HG03280 (cell line): ENCODE results near the gene APLN.

Source experiments
- ATAC-seq: cut with Tn5 transposase; IDR thresholded peaks from one replicate; pipeline ENCODE4 v1.9.1; 2021; ENCODE audit warnings: mild to moderate bottlenecking, moderate library complexity; ENCODE audit not compliant: unreplicated experiment

The APLN gene

DNA sequence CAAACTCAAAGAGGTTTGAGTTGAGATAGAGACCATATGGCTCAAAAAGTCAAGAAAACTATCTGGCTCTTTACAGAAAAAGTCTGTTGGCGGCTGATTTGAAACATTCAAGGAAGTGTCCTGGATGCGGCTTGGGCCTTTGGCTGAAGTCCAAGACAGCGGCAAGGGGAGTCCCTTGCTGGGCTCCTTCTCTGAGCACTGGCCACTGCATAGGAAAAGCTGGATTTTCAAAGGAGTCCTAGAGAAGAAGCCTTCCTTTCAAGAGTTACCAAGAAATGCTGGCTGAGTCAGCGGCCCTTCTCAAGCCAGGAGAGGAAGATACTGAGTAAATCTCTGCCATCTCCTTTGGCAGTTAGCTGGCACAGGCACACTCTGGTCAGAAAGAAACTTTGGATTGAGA, 12.1 kb downstream of the APLN start:
- no peak for ATAC-seq

DNA sequence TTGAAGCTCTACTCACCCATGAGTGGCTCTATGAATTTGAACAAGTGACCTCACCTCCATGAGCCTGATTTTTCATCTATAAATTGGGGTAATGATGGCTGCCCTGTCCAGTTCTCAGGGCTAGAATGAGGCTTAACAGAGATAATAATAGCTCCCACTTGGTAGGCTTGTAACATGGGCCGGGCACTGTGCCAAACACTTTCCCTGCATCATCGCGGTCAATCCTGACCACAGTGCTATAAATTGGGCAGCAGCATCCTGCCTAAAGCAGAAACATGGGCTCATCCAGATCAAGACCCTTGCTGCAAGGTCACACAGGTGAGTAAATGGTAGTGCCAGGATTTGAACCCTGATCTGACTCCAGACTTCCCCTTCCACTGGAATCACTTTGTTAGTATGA, 12.8 kb downstream of the APLN start:
- ATAC-seq: no peak

DNA sequence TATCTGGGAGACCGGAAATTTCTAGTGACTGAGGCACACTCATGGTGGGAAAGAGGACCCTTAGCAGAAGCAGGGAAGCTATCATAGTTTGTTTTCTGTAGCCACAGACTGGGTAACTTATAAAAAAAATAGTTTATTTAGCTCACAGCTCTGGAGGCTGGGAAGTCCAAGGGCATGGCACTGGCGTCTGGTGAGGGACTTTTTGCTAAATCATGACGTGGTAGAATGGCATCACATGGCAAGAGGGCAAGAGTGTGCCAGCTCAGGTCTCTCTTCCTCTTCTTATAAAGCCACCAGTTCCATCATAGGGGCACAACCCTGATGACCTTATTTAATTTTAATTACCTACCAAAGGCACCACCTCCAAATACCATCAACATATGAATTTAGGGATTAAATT, 13.3 kb downstream of the APLN start:
- no peak for ATAC-seq

DNA sequence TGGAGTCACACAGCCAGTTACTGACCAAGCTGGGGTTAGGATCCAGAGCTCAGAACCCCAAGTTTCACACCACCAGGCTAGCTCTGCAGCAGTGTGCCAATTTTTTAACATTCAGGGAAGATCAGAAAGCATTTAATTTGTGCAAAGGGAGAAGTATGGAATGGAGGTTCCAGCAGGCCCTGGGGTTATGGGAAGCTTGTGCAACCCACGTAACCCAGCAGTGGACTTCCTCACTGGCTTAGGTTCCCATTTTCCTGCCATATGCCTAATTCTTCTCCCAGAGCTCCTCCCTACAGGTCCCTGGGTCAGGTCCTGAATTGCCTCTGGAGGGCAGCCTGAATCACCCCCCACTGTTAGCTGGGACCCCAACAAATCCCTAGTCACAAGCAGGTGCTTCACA, 14.0 kb downstream of the APLN start:
- ATAC-seq: no peak

DNA sequence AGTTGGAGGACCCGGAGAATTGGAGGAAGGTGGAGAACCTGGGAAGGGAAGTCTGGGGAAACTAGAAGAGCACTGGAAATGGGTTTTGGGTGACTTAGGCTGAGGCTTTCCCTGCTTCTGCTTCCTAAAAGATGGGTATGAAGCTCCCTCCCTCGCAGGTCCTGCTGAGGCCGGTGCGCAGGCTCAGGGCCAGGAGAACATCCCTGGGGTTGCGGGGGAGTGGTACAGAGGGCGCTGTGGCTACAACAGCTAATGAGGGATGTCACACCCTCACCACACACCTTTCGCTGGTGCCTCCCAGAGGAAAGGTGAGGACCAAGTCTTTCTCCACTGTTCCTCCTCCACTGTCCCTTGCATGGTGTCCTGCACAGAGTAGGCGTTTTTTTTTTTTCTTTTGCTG, 15.8 kb downstream of the APLN start:
- no peak for ATAC-seq

DNA sequence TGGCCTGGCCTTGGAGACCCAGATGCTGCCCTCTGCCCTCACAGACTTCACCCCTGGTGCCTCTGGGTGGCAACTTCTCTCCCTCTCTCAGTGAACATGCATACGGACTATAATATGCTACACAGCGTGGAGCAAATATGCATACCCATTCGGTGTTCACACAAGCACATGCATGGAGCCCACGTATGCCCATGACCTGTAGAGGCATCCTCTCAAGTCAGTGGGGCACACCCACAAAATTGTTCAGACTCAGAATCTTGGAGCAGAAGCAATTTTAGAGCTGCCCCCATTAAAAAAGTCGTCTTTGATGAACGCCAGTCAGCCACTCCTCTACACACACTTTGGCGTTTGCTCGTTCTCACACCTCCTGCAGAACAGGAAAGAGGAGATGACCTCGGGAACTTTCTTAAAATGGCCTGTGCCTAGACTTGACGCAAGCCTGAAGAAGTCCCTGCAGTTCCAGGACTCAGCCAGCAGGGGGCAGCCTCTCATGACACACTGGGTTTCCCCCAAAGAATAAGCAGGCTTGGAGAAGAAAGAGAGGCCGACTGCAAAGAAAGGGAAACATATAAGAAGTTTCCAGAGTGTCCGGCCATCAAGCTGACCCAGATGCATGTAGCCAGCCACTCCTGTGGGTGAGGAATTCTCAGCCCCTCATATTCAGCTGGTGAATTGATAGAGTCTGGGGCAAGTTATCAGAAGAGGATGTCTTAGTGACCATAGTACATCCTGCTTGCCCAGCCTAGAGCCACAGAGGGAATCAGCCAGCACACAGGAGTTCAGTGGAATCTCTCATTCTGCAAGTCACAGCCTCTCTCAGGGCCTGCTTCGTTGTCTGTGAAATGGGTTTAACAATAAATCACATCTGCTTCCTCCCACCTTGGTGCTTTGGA, 17.3 kb downstream of the APLN start:
- ATAC-seq: no peak

DNA sequence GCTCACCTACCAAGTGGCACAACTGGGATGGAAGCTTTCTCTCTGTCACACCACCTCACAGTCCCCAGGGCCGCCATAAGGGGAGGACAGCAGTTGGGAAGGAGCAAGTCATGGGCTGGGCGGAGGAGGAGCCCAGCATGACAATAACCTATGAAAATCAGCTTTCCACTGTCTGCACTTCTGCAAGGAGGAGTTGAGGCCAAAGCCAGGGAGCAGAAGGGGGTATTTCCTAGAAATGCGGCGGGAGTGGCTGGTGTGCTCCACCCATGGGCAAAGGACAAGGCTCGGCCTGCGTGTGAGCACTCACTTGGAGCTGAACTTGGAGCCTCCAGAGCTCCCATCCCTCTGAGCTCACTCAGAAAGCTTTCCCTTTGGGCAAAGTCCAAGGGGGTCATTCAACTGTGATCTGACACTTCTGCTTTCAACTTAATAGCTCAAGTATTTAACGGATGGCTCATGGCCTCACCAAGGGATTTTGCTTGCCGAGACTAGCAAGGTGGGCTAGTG, 18.5 kb downstream of the APLN start:
- no peak for ATAC-seq

DNA sequence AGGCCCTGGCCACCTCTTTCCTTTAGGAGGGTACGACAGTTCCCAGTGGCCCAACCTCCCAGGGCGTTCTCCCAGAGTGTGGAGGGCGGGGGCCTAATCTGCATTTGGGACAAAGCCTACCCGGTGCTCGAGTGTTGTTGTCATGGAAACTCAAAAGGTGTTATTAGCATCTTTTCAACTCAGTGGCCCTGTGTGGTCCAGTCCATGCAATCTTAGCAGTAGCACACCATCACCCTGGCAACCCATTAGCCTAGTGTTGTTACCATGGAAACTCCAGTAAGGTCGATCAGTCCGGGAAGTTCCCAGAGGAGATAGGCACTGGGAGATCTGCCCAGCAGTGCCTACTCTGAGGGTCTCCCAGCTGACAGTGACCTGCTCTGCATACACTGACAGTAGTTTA, 20.2 kb downstream of the APLN start:
- no peak for ATAC-seq

DNA sequence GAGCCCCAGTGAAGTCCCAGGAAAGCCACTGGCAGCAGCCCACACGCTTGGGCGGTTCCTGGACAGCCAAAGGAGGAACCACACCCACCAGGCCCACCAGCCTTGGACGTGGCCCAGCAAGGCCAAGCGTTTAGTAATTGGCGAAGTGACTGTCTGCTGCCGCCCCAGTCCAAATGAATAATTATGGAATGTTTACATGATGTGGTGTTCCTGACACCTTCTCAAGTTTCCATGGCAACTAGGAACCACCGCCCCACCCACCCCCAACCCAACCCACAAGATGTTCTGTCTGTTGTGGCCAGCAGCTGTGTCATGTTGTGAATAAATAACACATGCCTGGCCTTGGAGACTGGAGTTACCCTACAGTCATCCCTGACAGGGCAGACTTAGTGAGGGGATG, 22.3 kb downstream of the APLN start:
- no peak for ATAC-seq

DNA sequence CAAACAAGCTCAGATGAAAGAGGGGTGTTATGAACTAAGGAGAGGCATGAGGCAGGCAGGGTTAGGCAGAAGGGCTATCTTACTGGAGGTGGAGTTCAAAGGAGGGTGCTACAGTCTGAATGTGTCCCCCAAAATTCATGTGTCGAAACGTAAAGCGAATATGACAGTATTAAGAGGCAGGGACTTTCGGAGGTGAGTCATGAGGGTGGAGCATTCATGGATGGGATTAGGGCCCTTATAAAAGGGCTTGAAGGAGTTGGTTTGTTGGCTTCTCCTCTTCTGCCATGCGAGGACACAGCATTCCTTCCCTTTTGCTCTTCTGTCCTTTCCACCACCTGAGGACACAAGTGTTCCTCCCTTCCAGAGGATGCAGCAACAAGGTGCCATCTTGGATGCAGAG, 22.9 kb downstream of the APLN start:
- no peak for ATAC-seq

DNA sequence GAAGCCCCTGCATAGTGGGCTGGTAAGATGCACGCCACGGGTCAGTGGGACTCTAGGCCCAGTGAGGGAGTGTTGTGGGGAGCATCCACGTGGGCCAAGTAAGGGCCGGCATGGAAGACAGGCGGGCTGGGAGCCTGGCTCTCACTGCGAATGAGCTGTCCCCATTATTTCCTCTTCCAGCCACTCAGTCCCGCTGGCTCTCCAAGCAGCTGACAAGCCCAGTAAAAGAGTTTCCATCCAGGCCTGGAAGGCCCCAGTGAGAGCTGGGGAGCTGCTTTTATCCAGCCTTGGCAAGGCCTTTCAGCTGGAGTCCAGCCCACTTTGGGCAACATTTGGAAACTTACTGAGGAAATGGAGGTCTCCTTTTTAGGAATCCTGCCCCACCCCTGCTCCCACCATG, 24.9 kb downstream of the APLN start:
- no peak for ATAC-seq

DNA sequence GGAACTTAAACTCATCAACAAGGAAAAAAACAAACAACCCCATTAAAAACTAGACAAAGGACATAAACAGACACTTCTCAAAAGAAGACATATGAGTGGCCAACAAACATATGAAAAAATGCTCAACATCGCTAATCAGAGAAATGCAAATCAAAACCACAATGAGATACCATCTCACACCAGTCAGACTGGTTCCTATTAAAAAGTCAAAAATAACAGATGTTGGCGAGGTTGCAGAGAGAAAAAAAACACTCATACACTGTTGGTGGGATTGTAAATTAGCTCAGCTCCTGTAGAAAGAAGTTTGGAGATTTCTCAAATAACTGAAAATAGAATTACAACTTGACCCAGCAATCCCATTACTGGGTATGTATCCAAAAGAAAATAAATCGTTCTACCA, 28.7 kb downstream of the APLN start:
- ATAC-seq: no peak

DNA sequence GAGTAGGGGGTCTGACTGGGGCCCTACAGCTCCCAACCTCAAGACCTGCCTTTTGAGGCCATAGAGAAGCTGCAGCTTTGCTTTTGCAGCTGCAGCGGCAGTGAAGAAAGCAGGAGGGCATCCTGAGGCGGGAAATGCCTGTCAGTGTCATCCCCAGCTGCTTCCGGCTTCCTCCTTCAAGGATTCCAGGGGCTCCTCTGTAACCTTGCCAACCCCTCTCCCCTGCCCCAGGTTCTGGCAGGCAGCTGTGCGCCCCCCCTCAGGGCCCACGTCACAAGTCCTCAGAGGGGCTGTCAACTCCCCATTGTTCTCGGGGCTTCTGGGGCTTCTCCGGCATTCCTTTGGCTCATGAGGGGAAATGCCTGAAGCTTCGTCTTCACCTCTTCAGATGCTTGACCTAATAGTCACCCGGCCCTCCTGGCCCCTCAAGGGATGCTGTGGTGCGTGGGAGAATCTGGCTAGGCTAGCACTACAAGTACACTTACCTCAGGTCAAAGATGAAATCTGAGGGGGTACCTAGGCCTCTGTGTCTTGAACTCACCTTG, 31.9 kb downstream of the APLN start:
- ATAC-seq: no peak

DNA sequence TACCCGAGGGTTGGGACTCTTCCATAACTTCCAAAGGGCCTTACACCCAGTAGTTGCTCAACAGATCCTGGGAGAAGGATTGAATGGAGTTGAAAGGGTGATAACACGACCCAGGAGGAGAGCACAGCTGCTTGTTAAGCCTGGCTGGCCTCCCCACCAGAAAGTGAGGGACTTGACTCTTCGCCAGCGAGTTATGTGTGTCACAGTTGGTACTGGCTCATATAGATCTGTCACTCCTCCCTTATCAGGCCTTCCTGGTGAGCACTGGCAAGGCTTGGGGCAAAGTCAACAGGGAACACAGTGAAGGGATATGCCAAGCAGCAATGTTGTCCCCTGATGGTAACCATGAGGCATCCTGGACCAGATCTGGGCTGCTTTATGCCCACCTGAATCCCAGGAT, 35.8 kb downstream of the APLN start:
- no peak for ATAC-seq

DNA sequence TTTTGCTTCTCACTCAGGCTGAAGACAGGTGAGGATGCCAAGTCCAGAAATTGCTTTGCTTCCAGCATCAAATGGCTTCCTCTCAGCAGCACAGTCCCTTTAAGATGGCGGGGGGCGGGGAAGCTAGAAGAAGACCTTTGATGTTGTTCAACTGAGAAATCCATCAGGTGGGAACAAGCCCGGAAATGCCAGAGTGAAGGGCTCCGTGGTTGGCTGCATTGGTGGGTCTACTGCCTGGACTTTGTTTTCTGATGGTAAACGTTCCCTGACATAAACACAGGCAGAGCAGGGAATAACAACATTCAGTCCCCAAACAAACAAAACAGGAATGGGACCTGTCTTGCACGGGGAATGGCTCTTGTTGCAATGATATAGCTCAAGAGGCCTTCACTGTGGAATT, 37.3 kb downstream of the APLN start:
- ATAC-seq: no peak

DNA sequence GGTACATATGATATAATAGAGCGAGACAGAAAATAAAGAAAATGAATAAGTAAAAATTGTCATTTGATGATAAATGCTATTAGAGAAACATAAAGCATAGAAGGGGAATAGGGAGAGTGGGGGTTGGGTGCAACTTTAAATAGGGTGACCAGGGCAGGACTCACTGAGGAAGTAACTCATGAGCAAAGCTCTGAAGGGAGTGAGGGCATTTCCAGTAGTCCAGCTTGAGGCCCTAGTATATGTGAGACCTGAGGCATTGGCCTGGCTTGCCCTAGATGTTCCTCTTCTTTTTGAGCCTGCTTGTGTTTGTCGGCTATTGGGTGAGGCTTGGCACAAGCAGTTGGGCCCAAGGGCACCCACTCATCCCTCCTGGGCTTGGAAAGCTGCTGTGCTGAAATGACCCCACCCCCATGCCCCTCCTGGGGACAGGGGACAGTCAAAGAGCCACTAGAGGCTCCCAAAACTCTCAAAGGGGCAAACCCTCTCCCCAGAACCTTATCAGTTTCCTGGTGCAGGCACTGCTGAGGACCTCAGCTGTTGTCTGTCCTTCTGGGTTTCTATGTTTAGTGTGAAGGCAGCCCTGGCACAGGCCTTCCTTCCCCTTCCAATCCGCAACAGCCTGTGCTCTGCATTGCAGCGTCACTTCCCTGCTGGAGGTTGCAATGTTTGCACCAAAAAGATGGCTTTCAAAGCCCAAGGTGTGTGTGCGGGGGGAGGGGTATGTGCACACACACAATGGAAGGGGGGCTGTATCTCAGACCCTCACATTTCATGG, 40.1 kb downstream of the APLN start:
- no peak for ATAC-seq

DNA sequence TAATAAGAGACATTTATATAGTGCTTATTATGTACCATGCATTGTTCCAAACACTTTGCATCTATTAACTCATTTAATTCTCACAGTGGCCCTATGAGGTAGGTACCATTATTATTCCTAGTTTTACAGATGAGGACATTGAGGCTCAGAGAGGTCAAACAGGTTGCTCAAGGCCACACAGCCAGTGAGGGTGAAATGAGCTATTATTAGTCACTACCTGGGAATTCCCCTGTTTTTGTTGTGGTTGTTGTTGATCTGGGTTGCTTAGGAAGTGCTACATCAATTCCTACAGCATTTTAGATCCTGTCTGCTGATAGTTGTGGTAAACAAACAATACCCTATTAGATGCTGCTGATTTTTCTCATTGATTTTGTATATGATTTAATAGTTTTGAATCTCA, 41.2 kb downstream of the APLN start:
- no peak for ATAC-seq

DNA sequence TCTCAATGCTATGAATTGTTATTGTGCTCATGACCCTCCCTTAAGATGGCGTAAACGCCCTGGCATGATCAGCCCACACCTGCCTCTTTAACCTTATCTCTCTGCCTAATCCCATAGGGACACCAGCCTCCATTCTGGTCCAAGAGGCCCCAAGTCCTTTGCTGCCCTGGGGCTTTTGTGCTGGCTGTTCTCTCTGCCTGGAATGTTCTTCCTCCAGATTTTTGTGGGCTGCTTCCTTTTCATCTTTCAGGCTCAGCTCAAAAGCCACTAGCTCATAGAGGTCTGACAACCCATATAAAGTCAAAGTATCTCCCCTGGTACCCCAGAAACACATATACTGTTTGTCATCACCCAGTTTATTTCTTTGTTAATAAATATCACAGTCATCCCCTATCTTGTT, 42.4 kb downstream of the APLN start:
- no peak for ATAC-seq

DNA sequence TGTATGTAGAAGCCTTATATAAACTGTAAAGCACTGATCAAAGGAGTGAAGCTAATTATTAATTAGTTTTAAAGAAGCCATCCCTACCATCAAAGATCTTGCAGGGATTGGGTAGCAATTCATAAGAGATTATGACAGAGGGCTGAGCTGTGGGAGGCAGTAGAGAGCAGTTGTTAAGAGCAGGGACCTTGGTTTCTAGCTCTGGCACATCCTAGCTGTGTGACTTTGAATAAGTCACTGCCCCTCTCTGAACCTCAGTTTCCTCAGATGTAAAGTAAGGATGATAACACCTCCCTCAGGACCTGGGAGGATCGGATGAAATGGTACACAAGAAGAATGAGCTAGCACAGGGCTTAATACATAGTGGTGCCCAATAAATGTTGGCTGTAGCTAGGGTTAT, 45.4 kb downstream of the APLN start:
- ATAC-seq: no peak

DNA sequence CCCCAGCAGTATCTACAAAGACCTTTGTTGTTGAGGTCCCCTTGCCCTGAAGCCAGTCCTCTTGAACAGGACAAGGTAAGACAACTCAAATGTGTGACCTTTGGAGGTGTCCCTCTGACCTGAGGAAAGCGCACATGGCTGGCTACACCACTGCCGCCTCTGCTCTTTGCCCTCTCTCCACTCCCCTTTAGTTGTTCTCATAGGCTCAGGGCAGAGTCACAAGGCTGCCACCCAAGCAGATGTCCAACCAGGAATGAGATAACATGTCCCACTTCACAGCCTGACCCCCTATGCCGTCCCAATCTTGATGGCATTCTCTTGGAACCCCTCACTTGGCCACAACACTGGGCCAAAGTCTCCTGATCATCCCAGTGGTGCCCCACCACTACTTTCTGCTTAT, 46.3 kb downstream of the APLN start:
- no peak for ATAC-seq

DNA sequence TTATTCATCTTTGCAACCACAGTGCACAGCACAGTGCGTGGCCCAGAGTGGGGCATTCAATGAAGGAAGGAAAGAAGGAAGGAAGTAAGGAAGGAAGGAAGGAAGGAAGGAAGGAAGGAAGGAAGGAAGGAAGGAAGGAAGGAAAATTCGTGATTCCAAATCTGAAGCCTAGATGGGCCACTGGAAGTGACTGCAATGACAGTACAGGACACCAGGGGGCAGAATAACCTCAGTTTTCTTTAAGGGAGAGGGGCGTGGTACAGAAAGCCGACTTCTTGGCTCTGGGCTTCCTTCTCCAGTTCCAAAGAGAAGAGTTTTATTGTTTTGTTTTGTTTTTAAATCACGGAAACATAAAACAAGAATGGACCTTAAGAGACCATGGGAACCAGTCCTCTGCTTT, 47.8 kb downstream of the APLN start:
- ATAC-seq: no peak

DNA sequence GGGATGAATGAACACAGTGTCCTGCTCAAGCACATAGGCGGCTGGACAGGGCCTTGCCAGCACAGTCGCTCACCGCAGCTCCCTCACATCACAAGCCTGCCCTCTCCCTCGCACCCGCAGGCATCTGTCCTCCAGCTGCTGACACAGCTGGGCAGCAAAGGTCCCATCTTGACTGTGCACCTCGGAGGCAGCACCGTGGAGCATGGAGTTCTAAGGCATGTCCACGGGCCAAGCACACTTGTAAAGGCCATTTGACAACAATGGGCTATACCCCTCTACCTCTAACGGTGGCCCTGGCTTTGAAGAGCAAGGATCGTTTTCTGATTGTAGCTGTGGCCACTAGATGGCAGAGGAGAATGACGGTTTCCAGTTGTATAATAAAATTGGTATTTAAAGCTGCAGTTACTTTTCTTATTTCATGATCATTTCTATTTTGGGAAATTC, 53.8 kb downstream of the APLN start:
- no peak for ATAC-seq
